ENCODE measurements around the gene GJC1.
A peak's percentile ranks its signal among the peaks of the same experiment; 100 is the strongest.
"Not testable (repeated sequence)": the region's sequence is repeated elsewhere in the genome, so short reads cannot be mapped to it uniquely, and the experiment has no call there.

GJC1 gene

DNA sequence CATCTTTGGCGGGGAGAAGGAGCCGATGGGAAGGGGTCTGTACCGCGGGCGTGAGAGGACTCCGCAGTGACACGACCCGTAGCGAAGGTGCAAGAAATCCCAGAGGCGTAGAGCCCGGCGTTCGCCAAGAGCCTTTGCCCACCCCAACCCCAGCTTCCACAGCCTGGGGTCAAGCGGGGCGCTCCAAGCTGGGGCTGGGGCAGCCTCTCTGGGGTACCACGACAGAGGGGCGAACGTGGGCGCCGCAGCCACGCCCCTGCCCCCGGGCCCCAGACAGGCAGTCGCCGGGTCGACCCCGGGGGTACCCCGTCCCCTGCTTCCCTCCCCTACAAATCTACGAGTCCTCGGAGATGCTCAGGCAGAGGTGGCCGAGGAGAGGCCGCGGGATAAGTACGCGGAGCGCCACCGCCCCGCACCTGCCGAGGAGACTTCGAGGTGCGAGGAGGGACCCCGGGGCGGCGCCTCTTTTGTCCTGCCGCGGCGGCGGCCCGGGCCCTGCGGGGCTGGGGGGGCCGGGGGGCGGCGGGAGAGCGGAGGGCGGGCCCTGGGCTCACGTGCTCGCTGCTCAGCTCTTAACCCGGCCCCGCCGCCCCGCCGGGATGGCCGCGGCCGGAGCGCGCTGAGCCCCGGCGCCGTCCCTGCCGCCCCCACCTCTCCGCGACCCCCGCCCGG is 71.5 kb downstream of the GJC1 start, which contains the start of gene ADAM11:
Gene ADAM11 (plus strand): TSS at position 575 of the 672 bp plus-strand sequence. CDS start 212 bp downstream, outside the sequence.
- peak; percentile 8 for DNase-seq

DNA sequence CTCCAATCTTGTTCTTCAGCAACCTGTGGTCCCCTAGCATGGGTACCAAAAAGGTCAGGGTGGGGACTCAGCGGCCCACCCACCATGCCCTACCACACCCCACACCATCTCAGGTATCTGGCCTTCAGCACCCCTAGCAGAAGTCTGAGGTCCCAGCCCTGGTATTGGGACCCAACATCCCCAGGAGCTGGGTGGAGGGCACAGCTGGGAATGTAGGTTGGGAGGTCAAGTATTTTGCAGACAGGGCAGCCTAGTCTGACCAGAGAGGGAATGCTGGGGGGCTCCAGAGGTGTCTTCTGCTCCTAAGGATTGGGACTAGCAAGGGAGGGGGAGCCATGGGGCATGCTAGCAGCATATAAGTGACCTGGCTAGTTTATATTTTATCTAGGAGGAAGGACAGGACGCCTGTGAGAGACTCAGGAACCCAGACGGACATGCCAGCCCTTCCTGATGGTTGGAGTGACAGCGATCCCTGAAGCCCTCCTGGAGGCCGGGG is 72.1 kb downstream of the GJC1 start:
- no peak for DNase-seq

DNA sequence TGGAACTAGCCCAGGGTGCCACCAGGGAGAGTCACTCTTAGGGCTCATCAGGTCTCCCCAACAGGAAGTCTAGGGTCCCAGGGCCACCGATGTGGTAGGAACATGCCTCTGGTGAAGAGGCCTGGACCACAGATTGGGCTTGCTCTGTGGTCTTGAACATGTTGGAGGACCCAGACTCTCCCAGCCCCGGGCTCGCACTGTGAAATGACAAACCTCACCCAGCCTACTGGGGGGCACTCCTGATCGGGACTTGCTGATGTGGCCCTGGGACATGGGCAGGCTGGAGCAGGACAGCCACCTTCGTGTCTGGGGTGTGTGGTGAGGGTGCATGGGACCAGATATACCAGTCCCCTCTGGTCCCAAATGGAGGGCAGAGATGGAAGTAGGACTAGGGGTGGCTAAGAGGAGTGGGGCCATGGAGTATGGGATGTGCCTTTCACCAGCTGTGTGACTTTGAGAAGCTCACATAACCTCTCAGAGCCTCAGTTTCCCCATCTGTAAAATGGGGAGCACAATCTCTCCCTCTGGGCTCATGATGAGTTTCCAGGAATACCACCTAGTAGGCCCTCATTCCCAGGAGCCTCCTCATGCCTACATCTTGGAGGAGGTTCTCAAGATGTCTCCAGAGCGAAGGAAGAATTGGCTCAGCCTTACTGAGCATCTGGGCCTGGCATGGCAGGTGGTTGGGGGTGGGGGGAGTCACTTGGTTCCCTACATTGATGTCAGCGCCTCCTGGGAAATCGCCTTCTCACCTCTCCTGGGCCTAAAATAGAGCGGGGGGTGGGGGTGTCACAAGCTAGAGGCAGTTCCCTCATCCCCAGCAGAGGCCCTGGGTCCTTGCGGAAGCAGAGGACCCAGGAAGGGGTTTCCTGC is 72.8 kb downstream of the GJC1 start:
- DNase-seq: no peak

DNA sequence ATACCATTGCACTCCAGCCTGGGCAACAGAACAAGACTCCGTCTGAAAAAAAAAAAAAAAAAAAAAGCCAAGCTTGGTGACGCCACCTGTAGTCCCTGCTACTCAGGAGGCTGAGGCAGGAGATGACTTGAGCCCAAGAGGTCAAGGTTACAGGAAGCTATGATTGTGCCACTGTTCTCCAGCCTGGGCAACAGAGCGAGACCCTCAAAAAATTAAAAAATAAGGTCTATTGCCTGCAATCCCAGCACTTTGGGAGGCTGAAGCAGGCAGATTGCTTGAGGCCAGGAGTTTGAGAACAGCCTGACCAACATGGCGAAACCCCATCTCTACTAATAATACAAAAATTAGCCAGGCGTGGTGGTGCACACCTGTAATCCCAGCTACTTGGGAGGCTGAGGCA is 74.9 kb downstream of the GJC1 start:
- not testable (repeated sequence) for DNase-seq

DNA sequence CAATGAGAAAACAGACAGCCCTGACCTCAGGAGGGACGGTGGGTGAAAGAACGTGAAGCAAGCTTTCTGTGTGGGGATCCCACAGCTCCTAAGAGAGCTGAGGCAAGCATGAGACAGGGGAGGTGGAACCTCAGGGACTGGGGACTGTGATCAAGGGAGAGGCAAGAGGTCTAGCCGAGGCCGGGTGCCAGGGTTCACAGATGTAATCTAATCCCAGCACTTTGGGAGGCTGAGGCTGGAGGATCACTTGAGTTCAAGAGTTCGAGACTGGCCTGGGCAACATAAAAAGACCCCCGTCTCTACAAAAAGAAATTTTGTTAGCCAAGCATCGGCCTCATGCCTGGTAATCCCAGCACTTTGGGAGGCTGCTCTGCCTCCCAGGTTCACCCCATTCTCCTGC is 75.8 kb downstream of the GJC1 start:
- DNase-seq: no peak

DNA sequence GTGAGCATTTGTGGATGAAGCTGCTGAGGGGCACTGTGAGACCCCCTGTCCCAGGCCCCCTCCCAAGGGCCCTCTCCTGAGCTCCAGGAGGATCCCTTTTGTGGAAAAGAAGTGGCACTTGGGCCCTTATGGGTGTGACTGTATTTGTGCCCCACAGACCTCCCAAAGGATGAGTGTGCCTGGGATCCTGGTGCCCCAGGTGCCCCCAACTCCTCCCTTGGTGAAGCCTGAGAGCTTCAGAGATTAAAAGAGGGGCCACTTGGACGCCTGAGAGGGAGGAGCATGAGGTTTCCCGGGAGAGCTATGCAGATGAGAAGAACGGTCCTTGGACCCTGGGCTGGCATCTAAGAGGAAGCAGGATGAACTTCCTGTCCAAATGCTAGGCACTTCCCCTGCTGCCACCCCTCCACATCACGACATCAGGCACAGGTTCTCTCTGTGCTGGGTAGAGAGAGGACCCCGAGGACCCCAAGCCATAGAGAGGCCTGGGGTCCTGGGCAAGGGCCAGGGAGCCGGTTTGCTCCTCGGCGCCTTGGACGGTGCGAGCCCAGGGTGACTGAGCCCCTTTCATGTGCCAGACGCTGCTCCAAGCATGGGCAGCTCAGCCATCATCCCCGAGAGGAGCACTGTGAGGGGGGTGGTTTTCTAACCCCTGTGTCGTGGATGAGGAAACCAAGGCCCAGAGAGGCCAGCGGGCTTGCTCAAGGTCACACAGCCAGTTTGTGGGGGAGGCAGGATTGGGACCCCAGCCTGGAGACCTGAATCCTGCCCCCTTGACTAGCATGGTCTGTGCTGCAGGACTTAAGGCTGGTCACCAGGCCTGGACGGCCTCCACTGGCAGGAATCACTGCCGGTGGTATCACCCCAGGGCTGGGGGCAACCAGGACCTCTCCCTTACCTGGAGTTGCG is 76.9 kb downstream of the GJC1 start:
- DNase-seq: no peak

DNA sequence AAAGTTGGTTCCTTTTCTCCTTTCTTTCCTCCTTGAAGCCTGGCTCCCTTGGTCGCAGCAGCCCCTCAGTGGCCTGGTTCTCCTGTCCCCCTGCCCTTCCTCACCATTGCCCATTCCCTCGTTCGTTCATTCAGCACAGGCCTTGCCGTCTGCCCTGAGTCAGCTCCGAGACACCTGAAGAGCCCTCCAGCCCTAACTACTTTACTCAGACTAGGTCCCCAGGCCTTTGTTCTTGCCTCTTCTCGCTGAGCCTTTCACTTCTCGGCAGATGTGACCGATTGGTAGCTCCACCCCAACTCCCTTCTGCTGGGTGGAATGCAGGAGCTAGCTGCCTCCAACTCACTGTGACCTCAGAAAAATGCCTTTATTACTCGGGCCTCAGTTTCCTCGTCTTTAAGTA is 78.3 kb downstream of the GJC1 start:
- no peak for DNase-seq

DNA sequence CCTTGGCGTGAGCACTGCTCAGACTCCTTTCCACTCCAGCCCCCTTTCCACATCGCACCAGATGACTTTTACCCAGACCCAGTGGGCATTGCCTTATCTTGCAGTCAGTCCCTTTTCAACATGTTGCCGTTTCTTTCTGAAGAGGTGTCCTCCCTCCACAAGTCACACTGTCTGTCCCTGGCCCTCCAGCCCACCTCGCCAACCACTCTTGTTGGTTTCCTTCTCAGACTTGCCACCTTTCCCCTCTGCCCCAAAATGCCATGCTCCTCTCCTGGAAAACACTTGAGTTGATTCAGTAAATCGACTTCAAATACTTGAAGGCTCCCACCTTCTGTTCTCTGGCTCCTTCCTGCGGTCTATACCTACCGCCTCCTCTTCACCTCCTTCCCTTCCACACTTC is 78.8 kb downstream of the GJC1 start:
- no peak for DNase-seq

DNA sequence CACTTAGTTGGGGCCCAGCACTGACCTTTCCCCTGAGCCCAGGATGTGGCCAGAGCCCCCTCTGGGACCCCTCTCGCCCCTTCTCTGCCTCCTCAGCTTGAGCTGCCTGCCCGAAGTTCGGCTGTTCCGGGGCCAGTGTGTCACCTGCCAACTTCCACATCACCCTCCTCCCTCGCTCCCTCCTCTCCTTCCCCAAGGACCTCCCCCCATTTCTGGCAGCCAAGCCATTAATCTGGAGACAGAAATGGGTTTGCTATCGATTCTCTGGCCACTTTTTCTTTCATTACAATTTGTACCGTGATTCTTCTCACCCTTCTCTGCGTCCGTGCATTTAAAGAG is 80.1 kb downstream of the GJC1 start:
- no peak for DNase-seq

DNA sequence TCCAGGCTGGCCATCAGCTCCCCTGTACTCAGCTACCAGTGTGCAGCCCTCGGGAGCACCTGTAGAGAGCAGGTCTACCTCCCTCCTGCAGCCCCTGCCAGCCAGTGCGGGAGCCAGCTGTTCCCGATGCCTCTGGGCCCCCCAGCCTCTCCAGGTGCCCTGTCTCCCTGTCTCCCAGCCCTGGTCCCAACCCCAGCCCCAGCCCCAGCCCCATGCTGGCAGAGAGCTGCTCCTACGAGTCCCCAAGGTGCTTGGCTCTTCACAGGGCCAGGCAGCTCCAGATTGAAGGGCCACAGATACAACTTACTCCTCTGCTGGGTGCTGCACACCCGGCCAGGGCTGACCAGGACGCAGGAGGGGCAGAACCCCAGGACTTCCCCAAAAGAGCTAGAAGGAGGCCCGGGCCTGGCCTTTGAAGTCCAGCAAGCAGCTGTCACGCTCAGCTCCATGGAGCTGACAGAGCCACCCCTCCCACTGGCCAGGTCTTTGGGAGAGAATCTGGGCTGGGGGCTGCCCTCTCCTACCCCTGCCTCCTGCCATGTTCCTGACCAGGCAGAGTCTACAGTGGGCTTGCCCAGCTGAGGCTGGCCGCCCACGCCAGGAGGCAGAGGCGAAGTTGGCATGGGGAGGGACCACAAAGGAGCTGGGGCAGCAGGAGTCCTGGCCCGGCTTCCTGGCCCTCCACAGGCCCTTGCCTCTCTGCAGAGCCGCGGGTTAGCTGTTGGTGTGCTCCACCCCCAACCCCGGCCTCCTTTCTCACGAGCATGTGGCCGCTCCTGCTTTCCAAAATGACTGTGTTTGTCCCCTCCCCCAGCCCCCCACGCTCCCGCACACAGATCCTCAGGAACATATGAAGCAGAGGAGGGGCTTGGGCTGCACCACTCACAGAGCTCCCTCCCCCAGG is 80.8 kb downstream of the GJC1 start:
- no peak for DNase-seq

Measured in CD4-positive, alpha-beta T cell treated with Interleukin-6 for 4 hours (primary cell).